DND-41 (cell line): ENCODE results near the gene DNAI7.

ENCODE experiments used
- CTCF ChIP-seq: IDR thresholded peaks from 2 replicates; pipeline ENCODE4 v1.5.1; 2012; ENCODE audit warnings: borderline replicate concordance, low read length, moderate library complexity, mild to moderate bottlenecking; ENCODE audit not compliant: poor library complexity, severe bottlenecking; ENCODE audit errors: extremely low read depth
- EZH2 ChIP-seq: IDR thresholded peaks from 3 replicates; pipeline ENCODE4 v1.6.1; 2012; ENCODE audit warnings: borderline replicate concordance, low read depth, mild to moderate bottlenecking, moderate library complexity, low read length, inconsistent platforms; ENCODE audit not compliant: severe bottlenecking

DNA sequence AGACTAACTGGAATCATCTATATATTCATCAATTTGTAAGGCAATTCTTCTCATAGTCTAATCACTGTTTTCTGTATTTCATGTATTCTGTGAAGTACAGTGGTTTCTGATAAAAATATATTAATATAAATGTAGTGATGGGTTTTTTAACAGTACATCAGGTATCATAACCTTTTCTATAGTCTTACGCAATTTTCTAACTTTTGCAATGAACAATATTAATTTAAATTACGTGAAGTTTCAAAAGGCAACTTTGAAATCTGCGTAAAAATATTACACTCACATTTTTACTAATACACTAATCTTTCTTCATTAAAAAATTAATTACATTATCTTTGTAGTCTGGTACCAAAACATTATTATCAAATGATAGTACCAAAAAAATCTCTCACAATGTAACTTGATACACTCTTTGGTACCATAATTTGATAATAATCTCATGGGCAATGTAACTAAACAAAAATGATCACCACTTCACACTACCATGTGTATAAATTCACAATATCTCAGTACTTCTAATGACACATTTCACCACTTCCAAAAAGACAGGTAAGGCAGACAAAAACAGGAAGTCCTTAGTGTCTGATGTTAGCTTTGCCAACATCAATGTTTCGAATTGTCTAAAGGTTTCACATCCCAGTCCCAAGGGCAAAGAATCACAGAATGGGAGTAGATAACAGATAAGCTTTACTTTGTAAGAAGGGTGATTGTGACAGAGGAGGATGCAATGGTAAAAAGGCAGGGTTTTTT, 8.7 kb downstream of the DNAI7 start:
- TF ChIP-seq CTCF (no peak), EZH2 (no peak)
